Heart left ventricle (tissue), 13 donors: ENCODE results near the gene PRRC2C.

Source experiments
- POLR2A ChIP-seq, 2 donors: fragments of 450-650 bp; IDR thresholded peaks; one replicate each; pipeline ENCODE4 v1.6.1; 2017; ENCODE audit warnings: antibody characterized with exemption in 2 of 2, mild to moderate bottlenecking in 2 of 2, moderate library complexity in 2 of 2
- TF ChIP-seq, protein P1 (sequence below), 12 donors: fragments of 200-600 bp; sonication (generic) in 4 of 12; IDR thresholded peaks; one replicate each; pipeline versions ENCODE4 v1.5.0 to v1.8.0; 2018 to 2022; ENCODE audit warnings: antibody characterized with exemption in 12 of 12, mild to moderate bottlenecking in 5 of 12
- donor health status: ischemic (EF 13 %, LVEDD 7.1; RV severe dilation, severe dysfunction).
- donor health status: DM: no; HTN: yes; CAD: no.
- donor health status: DM: no; HTN: no; CAD: no.
- donor health status: ischemic (EF 25% LVEDD 6.9; RV normal size, moderate dysfunction).
- donor health status: ischemic (EF 25% LVEDD 5.7; RV mildly dilated, moderate dysfunction).
- donor health status: ischemic (EF 35%, LVEDD 5.7; RV mildly dilated, moderate dysfunction).
- donor health status: nonischemic (EF 11% LVEDD 7.7; RV severe dilation, severe dysfunction).
- donor health status: DM: yes; HTN: yes; CAD: no.
- donor health status: PGD.
- donor health status: ischemic (EF 29% LVEDD 5.4; RV normal size, mild dysfunction).
- donor health status: nonischemic (EF 23%, LVEDD 6.1; RV moderate dilation, normal function).

DNA sequence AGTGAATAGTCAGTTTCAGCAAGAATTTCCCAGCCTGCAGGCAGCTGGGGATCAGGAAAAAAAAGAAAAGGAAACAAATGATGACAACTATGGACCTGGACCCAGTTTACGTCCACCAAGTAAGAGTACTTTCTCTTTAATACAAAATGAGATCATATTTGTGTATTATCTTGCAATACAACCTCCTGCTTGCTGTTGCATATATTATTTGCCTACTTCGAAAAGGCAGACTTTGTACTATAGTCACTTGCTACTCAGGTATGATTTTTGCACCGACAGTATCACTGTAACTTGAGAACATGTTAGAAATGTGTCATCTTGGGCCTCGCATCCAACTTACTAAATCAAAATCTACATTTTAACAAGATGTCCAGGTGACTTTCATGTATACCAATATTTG lies 30.4 kb downstream of the PRRC2C start:
- TF ChIP-seq POLR2A (IDR thresholded peaks at IDR 0.05): no peak
- TF ChIP-seq, protein P1, sequence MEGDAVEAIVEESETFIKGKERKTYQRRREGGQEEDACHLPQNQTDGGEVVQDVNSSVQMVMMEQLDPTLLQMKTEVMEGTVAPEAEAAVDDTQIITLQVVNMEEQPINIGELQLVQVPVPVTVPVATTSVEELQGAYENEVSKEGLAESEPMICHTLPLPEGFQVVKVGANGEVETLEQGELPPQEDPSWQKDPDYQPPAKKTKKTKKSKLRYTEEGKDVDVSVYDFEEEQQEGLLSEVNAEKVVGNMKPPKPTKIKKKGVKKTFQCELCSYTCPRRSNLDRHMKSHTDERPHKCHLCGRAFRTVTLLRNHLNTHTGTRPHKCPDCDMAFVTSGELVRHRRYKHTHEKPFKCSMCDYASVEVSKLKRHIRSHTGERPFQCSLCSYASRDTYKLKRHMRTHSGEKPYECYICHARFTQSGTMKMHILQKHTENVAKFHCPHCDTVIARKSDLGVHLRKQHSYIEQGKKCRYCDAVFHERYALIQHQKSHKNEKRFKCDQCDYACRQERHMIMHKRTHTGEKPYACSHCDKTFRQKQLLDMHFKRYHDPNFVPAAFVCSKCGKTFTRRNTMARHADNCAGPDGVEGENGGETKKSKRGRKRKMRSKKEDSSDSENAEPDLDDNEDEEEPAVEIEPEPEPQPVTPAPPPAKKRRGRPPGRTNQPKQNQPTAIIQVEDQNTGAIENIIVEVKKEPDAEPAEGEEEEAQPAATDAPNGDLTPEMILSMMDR (IDR thresholded peaks at IDR 0.05): no peak
